Pericardium fibroblast (primary cell): ENCODE measurements around the gene HHIP. TPM values are rescaled to one million over a fixed set of nuclear protein-coding genes. Genes with fewer than 3 reads are reported as not detected.

Experiments
- total RNA-seq: library from RNA; depleted of rRNA; stranded (reverse); fragments of >200 nt; gene quantifications from 2 replicates; pipeline ENCODE4 v1.2.3, GENCODE V29; 2015

Gene HHIP
- total RNA-seq: 8.8 and 13.4 TPM in 2 replicates

GRCh38 chr4:144645631-144646522 is at the start of gene HHIP:
Gene HHIP, plus strand, starts transcription at chr4:144646156. Its CDS starts 520 bp downstream, at chr4:144646676.

